Lower leg skin (tissue), 4 donors: ENCODE data around the gene NPR1. TPM values are rescaled to one million over a fixed set of nuclear protein-coding genes. Genes with fewer than 3 reads are reported as not detected.
A peak's percentile ranks its signal among the peaks of the same experiment; 100 is the strongest.

Source experiments
- DNase-seq, 2 donors: peaks; one replicate each; pipeline ENCODE4 v3.0.0-alpha.2; 2019; ENCODE audit warnings: low spot score in 2 of 2
- H3K4me3 ChIP-seq: fragments of 200-600 bp; sonication (generic); 2 replicates; pipeline ENCODE4 v1.5.1; 2017; ENCODE audit warnings: mild to moderate bottlenecking, low read depth; ENCODE audit not compliant: poor library complexity, severe bottlenecking
- CTCF ChIP-seq, 3 donors: fragments of 450-650 bp; IDR thresholded peaks; one replicate each; pipeline ENCODE4 v1.5.1; 2016; ENCODE audit warnings: antibody characterized with exemption in 3 of 3, mild to moderate bottlenecking in 3 of 3, moderate library complexity in 2 of 3
- POLR2A ChIP-seq, 2 donors: fragments of 450-650 bp; IDR thresholded peaks; one replicate each; pipeline ENCODE4 v1.6.1; 2016 to 2017; ENCODE audit warnings: antibody characterized with exemption in 2 of 2, mild to moderate bottlenecking in 1 of 2, moderate library complexity in 1 of 2
- WGBS, 2 donors: methylation state at CpG; one replicate each; pipeline ENCODE4 v1.1.5; 2018; 5-methylcytosine and 5-hydroxymethylcytosine counted together
- intact Hi-C: fragments of 100-400 bp; cut with DNase I; formaldehyde crosslinking; loops from one replicate; pipeline ENCODE4 v1.15.0; 2023; ENCODE audit warnings: low total_unique reads
- total RNA-seq, 4 donors: library from RNA; depleted of rRNA; stranded (reverse); fragments of >200 nt; gene quantifications; one replicate each; pipeline ENCODE4 v1.1.0, GENCODE V29; 2016

The NPR1 gene
- total RNA-seq, 4 donors from 2014 or later, result 4.3 to 16.5 (median 7.7) TPM

- 62 to 67% methylated on average over 10 to 12 of the region's 12 CpGs for WGBS, 2 donors
- TF ChIP-seq POLR2A (IDR thresholded peaks at IDR 0.05) (no peak), CTCF (IDR thresholded peaks at IDR 0.05) (no peak)
- no peak for DNase-seq
- H3K4me3 ChIP-seq, result no peak overlapping the region
- intact Hi-C loops, result no loop called here
Observed at GRCh38 chr1:153697191-153698019, 18.9 kb downstream of the NPR1 start.

GRCh38 chr1:153698020-153698922 is 19.8 kb downstream of the NPR1 start:
- H3K4me3 ChIP-seq, result no peak overlapping the region
- no peak for TF ChIP-seq CTCF (IDR thresholded peaks at IDR 0.05)
- no peak for TF ChIP-seq POLR2A (IDR thresholded peaks at IDR 0.05)
- 32 to 37% methylated on average over 29 of the region's 29 CpGs for WGBS, 2 donors
- DNase-seq, result peak in 1 of 2 donors; percentile 44
- intact Hi-C loops, result no loop called here

GRCh38 chr1:153698923-153699714 is 20.6 kb downstream of the NPR1 start:
- intact Hi-C loops, result no loop called here
- TF ChIP-seq POLR2A (IDR thresholded peaks at IDR 0.05), result no peak
- TF ChIP-seq CTCF (IDR thresholded peaks at IDR 0.05), result no peak
- no peak for DNase-seq
- H3K4me3 ChIP-seq, result no peak overlapping the region
- WGBS, 2 donors, result 69 to 89% methylated on average over 6 of the region's 6 CpGs

- no peak for DNase-seq
- no peak overlapping the region for H3K4me3 ChIP-seq
- TF ChIP-seq CTCF (IDR thresholded peaks at IDR 0.05) (no peak), POLR2A (IDR thresholded peaks at IDR 0.05) (no peak)
- 81 to 91% methylated on average over 6 of the region's 6 CpGs for WGBS, 2 donors
- intact Hi-C loops, result no loop called here
Observed at GRCh38 chr1:153699768-153700167, 21.3 kb downstream of the NPR1 start.

- H3K4me3 ChIP-seq, result no peak overlapping the region
- TF ChIP-seq POLR2A (IDR thresholded peaks at IDR 0.05) (no peak), CTCF (IDR thresholded peaks at IDR 0.05) (no peak)
- intact Hi-C loops, result no loop called here
- WGBS, 2 donors, result 61 to 73% methylated on average over 9 of the region's 9 CpGs
- DNase-seq, result no peak
Observed at GRCh38 chr1:153705484-153705883, 27.0 kb downstream of the NPR1 start.
